Panc1 (cell line): Measurements from ENCODE around the gene ST3GAL5.

Experiments used
- POLR2AphosphoS5 ChIP-seq: IDR thresholded peaks from 2 replicates; pipeline ENCODE4 v1.6.1; 2012; ENCODE audit warnings: mild to moderate bottlenecking, low read depth, low read length, moderate library complexity
- TF ChIP-seq, protein P1 (sequence below): fragments of 450-650 bp; IDR thresholded peaks from 2 replicates; pipeline ENCODE4 v1.5.1; 2017; ENCODE audit warnings: mild to moderate bottlenecking

DNA sequence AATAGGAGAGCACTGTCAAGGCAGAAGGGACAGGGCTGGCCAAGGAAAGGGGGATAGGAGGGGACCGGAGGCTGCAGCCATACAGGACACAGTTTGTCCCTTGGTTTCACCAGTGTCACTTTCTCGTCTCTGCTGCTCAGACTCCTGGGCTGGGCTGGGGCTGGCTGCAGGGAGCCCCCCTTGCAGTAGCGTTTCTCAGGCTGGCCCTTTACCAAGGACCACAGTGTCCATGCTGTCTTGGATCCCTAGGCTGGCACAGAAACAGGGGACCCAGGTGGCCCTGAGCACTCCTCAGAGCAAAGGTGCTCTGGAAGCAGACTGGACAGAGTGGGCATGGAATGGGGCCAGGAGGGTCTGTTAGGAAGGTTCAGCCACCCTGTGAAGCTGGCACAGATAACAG is 100.2 kb downstream of the ST3GAL5 start:
- TF ChIP-seq, protein P1, sequence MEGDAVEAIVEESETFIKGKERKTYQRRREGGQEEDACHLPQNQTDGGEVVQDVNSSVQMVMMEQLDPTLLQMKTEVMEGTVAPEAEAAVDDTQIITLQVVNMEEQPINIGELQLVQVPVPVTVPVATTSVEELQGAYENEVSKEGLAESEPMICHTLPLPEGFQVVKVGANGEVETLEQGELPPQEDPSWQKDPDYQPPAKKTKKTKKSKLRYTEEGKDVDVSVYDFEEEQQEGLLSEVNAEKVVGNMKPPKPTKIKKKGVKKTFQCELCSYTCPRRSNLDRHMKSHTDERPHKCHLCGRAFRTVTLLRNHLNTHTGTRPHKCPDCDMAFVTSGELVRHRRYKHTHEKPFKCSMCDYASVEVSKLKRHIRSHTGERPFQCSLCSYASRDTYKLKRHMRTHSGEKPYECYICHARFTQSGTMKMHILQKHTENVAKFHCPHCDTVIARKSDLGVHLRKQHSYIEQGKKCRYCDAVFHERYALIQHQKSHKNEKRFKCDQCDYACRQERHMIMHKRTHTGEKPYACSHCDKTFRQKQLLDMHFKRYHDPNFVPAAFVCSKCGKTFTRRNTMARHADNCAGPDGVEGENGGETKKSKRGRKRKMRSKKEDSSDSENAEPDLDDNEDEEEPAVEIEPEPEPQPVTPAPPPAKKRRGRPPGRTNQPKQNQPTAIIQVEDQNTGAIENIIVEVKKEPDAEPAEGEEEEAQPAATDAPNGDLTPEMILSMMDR: no peak
- no peak for TF ChIP-seq POLR2AphosphoS5
